OCI-LY7 (cell line): ENCODE results near the gene MAPK8IP1. TPM values are rescaled to one million over a fixed set of nuclear protein-coding genes. Genes with fewer than 3 reads are reported as not detected.
A peak's percentile ranks its signal among the peaks of the same experiment; 100 is the strongest.

Experiments
- BruUV-seq: library from RNA; stranded (reverse); fragments of 400-500 nt; replicated peaks from 2 replicates; lab custom pipeline; 2021; lab: Mats Ljungman, UMichigan
- CTCF ChIA-PET: fragments of 300-600 bp; sonication (Branson Sonifier 250); formaldehyde crosslinking; loops from one replicate; lab custom pipeline; 2022; ENCODE audit warnings: antibody characterized with exemption; ENCODE audit not compliant: unreplicated experiment; lab: Charles Lee
- POLR2A ChIA-PET: fragments of 300-600 bp; sonication (Branson Sonifier 250); formaldehyde crosslinking; loops from one replicate; lab custom pipeline; 2022; ENCODE audit warnings: antibody characterized with exemption; lab: Charles Lee
- DNase-seq: peaks from one replicate; pipeline ENCODE4 v3.0.0-alpha.2; 2015; ENCODE audit warnings: low spot score
- H2AFZ ChIP-seq: fragments of 200-600 bp; sonication (generic), shearing (Covaris generic); 2 replicates; pipeline ENCODE4 v1.6.1; 2014; ENCODE audit warnings: mild to moderate bottlenecking, antibody characterized with exemption, low read length, moderate library complexity
- H3K27ac ChIP-seq: fragments of 200-600 bp; sonication (generic); 2 replicates; pipeline ENCODE4 v1.5.1; 2014; ENCODE audit warnings: mixed run types, low read depth, mild to moderate bottlenecking, moderate library complexity, low read length, inconsistent platforms; ENCODE audit not compliant: poor library complexity, severe bottlenecking
- H3K36me3 ChIP-seq: fragments of 200-600 bp; sonication (generic); 2 replicates; pipeline ENCODE4 v1.6.1; 2014; ENCODE audit warnings: mild to moderate bottlenecking, antibody characterized with exemption, low read length, moderate library complexity, mixed read lengths; ENCODE audit not compliant: insufficient read depth
- H3K4me1 ChIP-seq: fragments of 200-600 bp; sonication (generic); 2 replicates; pipeline ENCODE4 v1.5.1; 2014; ENCODE audit warnings: mild to moderate bottlenecking, low read length; ENCODE audit not compliant: insufficient read depth, poor library complexity, severe bottlenecking
- H3K4me2 ChIP-seq: fragments of 200-600 bp; sonication (generic); 2 replicates; pipeline ENCODE4 v1.6.1; 2014; ENCODE audit warnings: mild to moderate bottlenecking, low read length
- H3K4me3 ChIP-seq: fragments of 200-600 bp; sonication (generic); 2 replicates; pipeline ENCODE4 v1.5.1; 2014; ENCODE audit warnings: mild to moderate bottlenecking, low read depth, low read length; ENCODE audit not compliant: poor library complexity, severe bottlenecking
- H3K79me2 ChIP-seq: fragments of 200-600 bp; sonication (generic); 2 replicates; pipeline ENCODE4 v1.6.1; 2016; ENCODE audit warnings: low read depth, mild to moderate bottlenecking, low read length, moderate library complexity, mixed read lengths; ENCODE audit not compliant: insufficient read depth
- H3K9me2 ChIP-seq: fragments of 200-600 bp; sonication (generic); 2 replicates; pipeline ENCODE4 v1.6.1; 2016; ENCODE audit warnings: mild to moderate bottlenecking, low read length, mixed read lengths; ENCODE audit not compliant: insufficient read depth
- H3K9me3 ChIP-seq: fragments of 200-600 bp; sonication (generic); 2 replicates; pipeline ENCODE4 v1.6.1; 2014; ENCODE audit warnings: mild to moderate bottlenecking, mixed run types, low read length, mixed read lengths
- H4K20me1 ChIP-seq: fragments of 200-600 bp; sonication (generic); 2 replicates; pipeline ENCODE4 v1.6.1; 2014; ENCODE audit warnings: mild to moderate bottlenecking, antibody characterized with exemption, low read length, moderate library complexity, mixed read lengths; ENCODE audit not compliant: insufficient read depth
- EZH2phosphoT487 ChIP-seq: fragments of 200-600 bp; sonication (generic); IDR thresholded peaks from 2 replicates; pipeline ENCODE4 v1.6.1; 2018; ENCODE audit warnings: low read depth, borderline replicate concordance, mild to moderate bottlenecking, mixed run types, antibody characterized with exemption, low read length, moderate library complexity, mixed read lengths
- intact Hi-C: fragments of 100-400 bp; cut with micrococcal nuclease; formaldehyde crosslinking; loops from one replicate; pipeline ENCODE4 v1.10.0; 2022; ENCODE audit not compliant: unreplicated experiment
- total RNA-seq, 2 experiments: library from RNA; depleted of rRNA in 1 of 2; stranded (reverse); fragments of >200 nt in 1 of 2; shearing (Covaris generic) in 1 of 2; gene quantifications; 2 replicates each; pipeline ENCODE4 v1.2.3, GENCODE V29; 2014 to 2022
- TF ChIP-seq, protein P1 (sequence below): fragments of 200-600 bp; sonication (generic); conservative IDR thresholded peaks from 2 replicates; pipeline ENCODE4 v1.5.1; 2014; ENCODE audit warnings: mild to moderate bottlenecking, antibody characterized with exemption, low read length, moderate library complexity, mixed read lengths

Gene MAPK8IP1
- total RNA-seq, 2 experiments from 2014 or later, result 2.2 TPM

DNA sequence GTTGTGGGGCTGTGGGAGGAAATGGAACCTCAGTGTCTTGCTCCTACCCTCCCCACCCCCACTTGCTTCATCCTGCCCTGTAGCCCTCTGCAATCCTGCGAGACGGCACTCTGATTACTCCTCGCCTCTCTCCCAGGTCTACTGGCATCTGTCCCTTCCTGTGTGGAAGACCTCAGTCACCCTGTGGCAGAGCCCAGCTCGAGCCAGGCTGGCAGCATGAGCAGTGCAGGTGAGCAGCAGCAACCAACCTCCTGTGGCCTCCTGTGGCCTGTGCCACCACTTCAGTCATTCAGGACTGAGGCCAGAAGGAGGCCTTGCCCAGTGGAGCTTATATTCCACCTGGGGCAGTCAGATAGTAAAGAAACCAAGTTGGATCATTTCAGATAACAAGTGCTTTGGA is 14.7 kb upstream of the MAPK8IP1 start:
- intact Hi-C loops, result no loop called here
- Histone ChIP-seq H3K79me2 (no peaks in the 10 kb centered on the region), H3K4me1 (no peaks in the 10 kb centered on the region), H3K9me2 (no peaks in the 10 kb centered on the region), H3K36me3 (peaks cover 62% of the 10 kb centered on the region), H3K9me3 (no peaks in the 10 kb centered on the region), H2AFZ (no peak overlapping the region), H3K4me2 (no peak overlapping the region), H4K20me1 (no peaks in the 10 kb centered on the region), H3K27ac (no peak overlapping the region), H3K4me3 (no peak overlapping the region)
- DNase-seq, result no peak
- ChIA-PET POLR2A (interaction anchor here (0.9 kb wide), 1 partner anchor 9 kb away, joined by 3 read pairs; no protein-coding TSS in a partner anchor), CTCF (interaction anchor here (0.6 kb wide), 1 partner anchor 517 kb away, joined by 3 read pairs; no protein-coding TSS in a partner anchor)
- no TSS peak for BruUV-seq
- TF ChIP-seq, protein P1, sequence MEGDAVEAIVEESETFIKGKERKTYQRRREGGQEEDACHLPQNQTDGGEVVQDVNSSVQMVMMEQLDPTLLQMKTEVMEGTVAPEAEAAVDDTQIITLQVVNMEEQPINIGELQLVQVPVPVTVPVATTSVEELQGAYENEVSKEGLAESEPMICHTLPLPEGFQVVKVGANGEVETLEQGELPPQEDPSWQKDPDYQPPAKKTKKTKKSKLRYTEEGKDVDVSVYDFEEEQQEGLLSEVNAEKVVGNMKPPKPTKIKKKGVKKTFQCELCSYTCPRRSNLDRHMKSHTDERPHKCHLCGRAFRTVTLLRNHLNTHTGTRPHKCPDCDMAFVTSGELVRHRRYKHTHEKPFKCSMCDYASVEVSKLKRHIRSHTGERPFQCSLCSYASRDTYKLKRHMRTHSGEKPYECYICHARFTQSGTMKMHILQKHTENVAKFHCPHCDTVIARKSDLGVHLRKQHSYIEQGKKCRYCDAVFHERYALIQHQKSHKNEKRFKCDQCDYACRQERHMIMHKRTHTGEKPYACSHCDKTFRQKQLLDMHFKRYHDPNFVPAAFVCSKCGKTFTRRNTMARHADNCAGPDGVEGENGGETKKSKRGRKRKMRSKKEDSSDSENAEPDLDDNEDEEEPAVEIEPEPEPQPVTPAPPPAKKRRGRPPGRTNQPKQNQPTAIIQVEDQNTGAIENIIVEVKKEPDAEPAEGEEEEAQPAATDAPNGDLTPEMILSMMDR, result no peak
- no peak for TF ChIP-seq EZH2phosphoT487

GRCh38 chr11:45871638-45872037 is 13.8 kb upstream of the MAPK8IP1 start:
- Histone ChIP-seq H3K36me3 (peaks cover 63% of the 10 kb centered on the region), H3K4me3 (no peak overlapping the region), H2AFZ (no peak overlapping the region), H3K27ac (no peak overlapping the region), H3K9me2 (no peaks in the 10 kb centered on the region), H3K79me2 (no peaks in the 10 kb centered on the region), H4K20me1 (no peaks in the 10 kb centered on the region), H3K9me3 (no peaks in the 10 kb centered on the region), H3K4me1 (no peaks in the 10 kb centered on the region), H3K4me2 (no peak overlapping the region)
- TF ChIP-seq, protein P1, result no peak
- TF ChIP-seq EZH2phosphoT487, result no peak
- DNase-seq, result no peak
- CTCF ChIA-PET, result no interaction called here
- BruUV-seq, result no TSS peak
- intact Hi-C loops, result loop anchor here (1.0 kb wide), 1 partner anchor 135 kb away; no protein-coding TSS in a partner anchor
- POLR2A ChIA-PET, result interaction anchor here (0.9 kb wide), 1 partner anchor 10 kb away, joined by 3 read pairs; no protein-coding TSS in a partner anchor

DNA sequence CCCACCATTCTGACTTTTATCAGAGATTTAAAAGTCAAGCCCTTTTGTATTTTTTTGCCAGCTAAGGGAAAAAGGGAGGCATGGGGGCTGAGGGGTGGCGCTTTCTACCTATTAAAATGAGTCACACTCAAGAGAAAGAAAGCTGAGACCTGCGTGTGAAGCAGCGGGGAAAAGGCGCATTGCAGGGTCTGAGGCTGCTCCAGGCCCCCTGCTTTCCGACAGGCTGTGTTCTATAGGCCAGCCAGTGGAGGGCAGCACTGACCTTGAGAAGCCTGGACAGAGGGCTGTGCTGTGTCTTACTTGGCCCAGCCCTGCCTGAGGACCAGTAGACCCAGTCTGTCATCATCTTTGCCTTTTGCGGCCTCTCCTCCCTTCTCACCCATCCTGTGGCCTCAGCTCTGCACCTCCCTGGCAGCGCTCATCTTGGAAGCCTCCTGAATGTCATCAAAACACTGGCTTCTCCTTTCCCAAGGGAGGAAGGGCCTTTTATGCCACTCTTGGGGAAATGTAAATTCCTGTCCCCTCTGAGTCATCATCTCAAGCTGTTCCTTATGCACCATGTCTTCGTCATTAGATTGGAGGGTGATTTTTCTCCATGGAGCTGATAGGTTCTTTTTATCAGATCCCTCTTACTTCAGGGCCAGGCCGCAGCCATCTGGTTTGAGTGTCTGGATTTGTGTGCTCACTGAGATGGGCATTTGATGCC is 12.6 kb upstream of the MAPK8IP1 start:
- no TSS peak for BruUV-seq
- Histone ChIP-seq H3K9me2 (no peaks in the 10 kb centered on the region), H3K4me3 (no peak overlapping the region), H3K36me3 (peaks cover 53% of the 10 kb centered on the region), H4K20me1 (no peaks in the 10 kb centered on the region), H3K79me2 (no peaks in the 10 kb centered on the region), H2AFZ (no peak overlapping the region), H3K4me1 (no peaks in the 10 kb centered on the region), H3K4me2 (no peak overlapping the region), H3K9me3 (no peaks in the 10 kb centered on the region), H3K27ac (no peak overlapping the region)
- intact Hi-C loops, result loop anchor here (1.0 kb wide), 1 partner anchor 133 kb away; no protein-coding TSS in a partner anchor
- CTCF ChIA-PET, result interaction anchor here (1.8 kb wide), 1 partner anchor 134 kb away, joined by 8 read pairs; no protein-coding TSS in a partner anchor
- no peak for TF ChIP-seq EZH2phosphoT487
- TF ChIP-seq, protein P1, result peak; percentile 71
- POLR2A ChIA-PET, result interaction anchor here (0.8 kb wide), 1 partner anchor 130 kb away, joined by 3 read pairs; no protein-coding TSS in a partner anchor
- DNase-seq, result peak; percentile 55
